Cardiac fibroblast (primary cell): ENCODE results near the gene TEX51.

Source experiments
- DNase-seq, 2 donors: peaks; one replicate each; pipeline versions ENCODE4 v3.0.0 to v3.0.0-alpha.2; 2010; ENCODE audit warnings: low read depth in 2 of 2
- H3K4me3 ChIP-seq, 2 donors: replicated peaks in 1 of 2; 1 replicate in 1 of 2; 2 replicates in 1 of 2; pipeline ENCODE4 v1.5.1; 2011; ENCODE audit warnings: low read depth in 2 of 2, low read length in 2 of 2, mild to moderate bottlenecking in 2 of 2, moderate library complexity in 1 of 2
- TF ChIP-seq, protein P1 (sequence below): IDR thresholded peaks from one replicate; pipeline ENCODE4 v1.5.1; 2011; ENCODE audit warnings: low read depth, mild to moderate bottlenecking, low read length, inconsistent platforms

The TEX51 gene

GRCh38 chr2:126898636-126899035 lies at the start of gene TEX51:
Gene TEX51, plus strand, starts transcription at chr2:126898890. Its CDS starts 29 bp downstream, at chr2:126898919.
- no peak within 1 kb of the TSS for H3K4me3 ChIP-seq
- TF ChIP-seq, protein P1, sequence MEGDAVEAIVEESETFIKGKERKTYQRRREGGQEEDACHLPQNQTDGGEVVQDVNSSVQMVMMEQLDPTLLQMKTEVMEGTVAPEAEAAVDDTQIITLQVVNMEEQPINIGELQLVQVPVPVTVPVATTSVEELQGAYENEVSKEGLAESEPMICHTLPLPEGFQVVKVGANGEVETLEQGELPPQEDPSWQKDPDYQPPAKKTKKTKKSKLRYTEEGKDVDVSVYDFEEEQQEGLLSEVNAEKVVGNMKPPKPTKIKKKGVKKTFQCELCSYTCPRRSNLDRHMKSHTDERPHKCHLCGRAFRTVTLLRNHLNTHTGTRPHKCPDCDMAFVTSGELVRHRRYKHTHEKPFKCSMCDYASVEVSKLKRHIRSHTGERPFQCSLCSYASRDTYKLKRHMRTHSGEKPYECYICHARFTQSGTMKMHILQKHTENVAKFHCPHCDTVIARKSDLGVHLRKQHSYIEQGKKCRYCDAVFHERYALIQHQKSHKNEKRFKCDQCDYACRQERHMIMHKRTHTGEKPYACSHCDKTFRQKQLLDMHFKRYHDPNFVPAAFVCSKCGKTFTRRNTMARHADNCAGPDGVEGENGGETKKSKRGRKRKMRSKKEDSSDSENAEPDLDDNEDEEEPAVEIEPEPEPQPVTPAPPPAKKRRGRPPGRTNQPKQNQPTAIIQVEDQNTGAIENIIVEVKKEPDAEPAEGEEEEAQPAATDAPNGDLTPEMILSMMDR, result no peak
- no peak for DNase-seq

DNA sequence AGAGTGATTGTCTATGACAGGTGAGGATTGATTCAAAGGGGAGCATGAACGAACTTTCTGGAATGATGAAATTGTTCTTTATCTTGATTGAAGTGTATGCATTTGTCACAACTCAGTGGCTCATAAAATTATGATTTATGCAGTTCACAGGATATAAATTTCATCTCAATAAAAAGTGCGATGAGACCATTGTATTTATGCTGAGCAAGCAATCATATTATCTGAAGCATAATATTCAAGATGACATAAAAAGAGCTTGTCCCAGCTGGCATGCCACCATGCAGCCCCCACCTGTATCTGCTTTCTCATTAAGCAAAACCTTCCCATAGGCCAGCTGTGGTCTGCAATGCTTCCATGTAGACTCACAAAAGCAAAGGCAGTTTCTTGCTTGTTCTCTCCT lies 49.6 kb upstream of the TEX51 start:
- no peak for DNase-seq
- no peak overlapping the region for H3K4me3 ChIP-seq
- TF ChIP-seq, protein P1, result no peak

DNA sequence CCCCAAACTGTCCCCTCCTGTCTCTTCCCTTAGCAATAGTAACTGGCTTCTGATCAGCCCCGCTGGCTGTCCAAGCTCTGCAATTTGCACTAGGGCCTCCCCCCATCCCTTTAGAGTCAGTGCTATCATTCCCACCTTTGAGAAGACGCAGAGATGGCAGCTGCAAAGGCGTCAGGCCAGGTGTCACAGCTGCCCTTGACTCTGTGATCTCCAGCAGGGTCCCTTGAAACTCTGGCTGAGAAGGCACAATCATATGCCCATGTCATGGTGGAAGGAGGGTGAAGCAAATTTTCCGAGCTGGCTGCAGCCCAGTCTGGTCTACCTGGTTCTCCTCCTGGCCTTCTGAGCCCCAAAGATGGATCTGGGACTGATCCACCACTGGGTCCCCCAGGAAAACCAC lies 49.2 kb upstream of the TEX51 start:
- TF ChIP-seq, protein P1, result no peak
- no peak overlapping the region for H3K4me3 ChIP-seq
- no peak for DNase-seq

DNA sequence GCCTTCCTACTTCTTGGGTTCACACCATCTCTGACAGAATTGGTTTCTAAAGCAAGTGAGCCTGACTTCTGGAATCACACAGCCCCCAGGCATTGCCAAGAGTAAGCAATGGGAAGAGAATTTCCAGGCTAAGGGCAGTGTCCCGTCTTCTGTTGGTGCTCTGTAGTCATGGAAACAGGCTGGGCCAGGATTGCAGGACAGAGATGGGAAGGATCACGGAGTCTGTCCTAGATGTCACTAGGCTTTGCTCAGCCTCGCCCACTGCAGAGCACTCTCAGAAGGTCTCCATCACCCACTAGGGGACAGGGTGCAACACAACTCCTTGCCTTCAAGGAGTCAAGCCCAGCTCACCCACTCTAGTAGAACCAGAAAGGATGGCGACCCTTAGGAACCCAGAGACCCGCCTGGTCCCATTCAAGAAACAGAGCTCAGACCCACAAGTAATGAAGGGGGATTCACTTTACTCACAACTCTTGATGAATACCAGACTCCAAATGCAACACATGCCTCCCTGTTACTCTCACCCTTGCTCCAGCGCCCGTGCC lies 48.6 kb upstream of the TEX51 start:
- no peak overlapping the region for H3K4me3 ChIP-seq
- TF ChIP-seq, protein P1, result no peak
- no peak for DNase-seq

- TF ChIP-seq, protein P1, result no peak
- H3K4me3 ChIP-seq, result no peak overlapping the region
- no peak for DNase-seq
Observed at GRCh38 chr2:126850940-126851339, 47.8 kb upstream of the TEX51 start.

GRCh38 chr2:126851756-126852155 lies 46.9 kb upstream of the TEX51 start:
- no peak for DNase-seq
- no peak overlapping the region for H3K4me3 ChIP-seq
- TF ChIP-seq, protein P1, result no peak

- H3K4me3 ChIP-seq, result no peak overlapping the region
- DNase-seq, result no peak
- TF ChIP-seq, protein P1, result no peak
Observed at GRCh38 chr2:126852361-126852760, 46.3 kb upstream of the TEX51 start.
